Measurements from ENCODE around the gene ASAP2. TPM values are rescaled to one million over a fixed set of nuclear protein-coding genes. Genes with fewer than 3 reads are reported as not detected.

Gene ASAP2
- total RNA-seq, 6 donors from 2014 or later: 20.4 to 26.0 (median 23.4) TPM

- 59 to 61% methylated on average over 3 of the region's 3 CpGs for WGBS, 2 donors
- peak in 1 of 2 donors; percentile 48 for ATAC-seq (ENCODE audit: low FRiP score in 2 of 2)
Measured at GRCh38 chr2:9275399-9275798, 68.8 kb downstream of the ASAP2 start.

GRCh38 chr2:9276074-9276473, 69.5 kb downstream of the ASAP2 start:
- DNase-seq (no peak), ATAC-seq (ENCODE audit: low FRiP score in 2 of 2) (no peak)
- H3K4me3 ChIP-seq: no peak overlapping the region
- no peak overlapping the region for H3K27ac ChIP-seq
- H3K27me3 ChIP-seq: no peaks in the 10 kb centered on the region
- WGBS, 2 donors: 83 to 86% methylated on average over 2 of the region's 2 CpGs
- TF ChIP-seq POLR2A (IDR thresholded peaks at IDR 0.05) (no peak), EP300 (IDR thresholded peaks at IDR 0.05) (no peak), POLR2AphosphoS5 (IDR thresholded peaks at IDR 0.05) (no peak)
- TF ChIP-seq, protein P1, sequence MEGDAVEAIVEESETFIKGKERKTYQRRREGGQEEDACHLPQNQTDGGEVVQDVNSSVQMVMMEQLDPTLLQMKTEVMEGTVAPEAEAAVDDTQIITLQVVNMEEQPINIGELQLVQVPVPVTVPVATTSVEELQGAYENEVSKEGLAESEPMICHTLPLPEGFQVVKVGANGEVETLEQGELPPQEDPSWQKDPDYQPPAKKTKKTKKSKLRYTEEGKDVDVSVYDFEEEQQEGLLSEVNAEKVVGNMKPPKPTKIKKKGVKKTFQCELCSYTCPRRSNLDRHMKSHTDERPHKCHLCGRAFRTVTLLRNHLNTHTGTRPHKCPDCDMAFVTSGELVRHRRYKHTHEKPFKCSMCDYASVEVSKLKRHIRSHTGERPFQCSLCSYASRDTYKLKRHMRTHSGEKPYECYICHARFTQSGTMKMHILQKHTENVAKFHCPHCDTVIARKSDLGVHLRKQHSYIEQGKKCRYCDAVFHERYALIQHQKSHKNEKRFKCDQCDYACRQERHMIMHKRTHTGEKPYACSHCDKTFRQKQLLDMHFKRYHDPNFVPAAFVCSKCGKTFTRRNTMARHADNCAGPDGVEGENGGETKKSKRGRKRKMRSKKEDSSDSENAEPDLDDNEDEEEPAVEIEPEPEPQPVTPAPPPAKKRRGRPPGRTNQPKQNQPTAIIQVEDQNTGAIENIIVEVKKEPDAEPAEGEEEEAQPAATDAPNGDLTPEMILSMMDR (IDR thresholded peaks at IDR 0.05): no peak
- no peaks in the 10 kb centered on the region for H3K9me3 ChIP-seq
- no peaks in the 10 kb centered on the region for H3K36me3 ChIP-seq
- peaks cover 6 to 19% (median 15%) of the 10 kb centered on the region in 4 donors for H3K4me1 ChIP-seq

More at GRCh38 chr2:9275399-9275798, 68.8 kb downstream of the ASAP2 start:
- H3K9me3 ChIP-seq: no peaks in the 10 kb centered on the region
- peaks cover 6 to 19% (median 15%) of the 10 kb centered on the region in 4 donors for H3K4me1 ChIP-seq
- no peak for DNase-seq
- TF ChIP-seq EP300 (IDR thresholded peaks at IDR 0.05) (no peak), POLR2A (IDR thresholded peaks at IDR 0.05) (no peak), POLR2AphosphoS5 (IDR thresholded peaks at IDR 0.05) (no peak)
- TF ChIP-seq, protein P1 (IDR thresholded peaks at IDR 0.05): no peak
- no peaks in the 10 kb centered on the region for H3K27me3 ChIP-seq
- no peak overlapping the region for H3K27ac ChIP-seq
- no peaks in the 10 kb centered on the region for H3K36me3 ChIP-seq
- H3K4me3 ChIP-seq: no peak overlapping the region

- Histone ChIP-seq H3K27ac (no peak overlapping the region), H3K4me1 (peaks cover 6 to 19% (median 15%) of the 10 kb centered on the region in 4 donors), H3K9me3 (no peaks in the 10 kb centered on the region), H3K36me3 (no peaks in the 10 kb centered on the region), H3K4me3 (no peak overlapping the region), H3K27me3 (no peaks in the 10 kb centered on the region)
- TF ChIP-seq POLR2A (IDR thresholded peaks at IDR 0.05): no peak
- no peak for TF ChIP-seq POLR2AphosphoS5 (IDR thresholded peaks at IDR 0.05)
- TF ChIP-seq, protein P1 (IDR thresholded peaks at IDR 0.05): no peak
- no peak for TF ChIP-seq EP300 (IDR thresholded peaks at IDR 0.05)
- no peak for DNase-seq
- WGBS, 2 donors: 74 to 88% methylated on average over 7 to 9 of the region's 9 CpGs
- ATAC-seq (ENCODE audit: low FRiP score in 2 of 2): peak in 1 of 2 donors; percentile 54
Measured at GRCh38 chr2:9276901-9277451, 70.4 kb downstream of the ASAP2 start.

DNA sequence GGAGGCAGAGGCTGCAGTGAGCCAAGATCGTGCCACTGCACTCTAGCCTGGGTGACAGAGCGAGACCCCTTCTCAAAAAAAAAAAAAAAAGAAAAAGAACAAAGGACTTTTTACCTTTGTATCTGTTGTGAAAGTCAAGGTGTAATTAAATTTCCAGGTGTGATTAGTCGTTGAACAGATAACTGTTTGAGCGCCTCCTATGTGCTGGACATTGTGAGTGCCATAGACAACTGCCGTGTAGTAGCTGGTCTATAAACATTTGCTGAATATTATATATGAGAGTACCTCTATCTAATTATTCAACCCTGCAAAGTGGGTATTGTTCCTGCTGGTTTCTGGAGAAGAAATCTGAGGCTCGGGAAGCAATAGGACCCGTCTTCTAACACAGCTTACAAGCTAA, 71.8 kb downstream of the ASAP2 start:
- Histone ChIP-seq H3K9me3 (no peaks in the 10 kb centered on the region), H3K4me3 (no peak overlapping the region), H3K27ac (no peak overlapping the region), H3K27me3 (no peaks in the 10 kb centered on the region), H3K4me1 (peaks cover 6 to 27% (median 17%) of the 10 kb centered on the region in 4 donors), H3K36me3 (no peaks in the 10 kb centered on the region)
- DNase-seq (no peak), ATAC-seq (ENCODE audit: low FRiP score in 2 of 2) (no peak)
- WGBS, 2 donors: 89 to 91% methylated on average over 7 of the region's 7 CpGs
- TF ChIP-seq POLR2AphosphoS5 (IDR thresholded peaks at IDR 0.05): no peak
- TF ChIP-seq EP300 (IDR thresholded peaks at IDR 0.05): no peak
- TF ChIP-seq, protein P1 (IDR thresholded peaks at IDR 0.05): no peak

DNA sequence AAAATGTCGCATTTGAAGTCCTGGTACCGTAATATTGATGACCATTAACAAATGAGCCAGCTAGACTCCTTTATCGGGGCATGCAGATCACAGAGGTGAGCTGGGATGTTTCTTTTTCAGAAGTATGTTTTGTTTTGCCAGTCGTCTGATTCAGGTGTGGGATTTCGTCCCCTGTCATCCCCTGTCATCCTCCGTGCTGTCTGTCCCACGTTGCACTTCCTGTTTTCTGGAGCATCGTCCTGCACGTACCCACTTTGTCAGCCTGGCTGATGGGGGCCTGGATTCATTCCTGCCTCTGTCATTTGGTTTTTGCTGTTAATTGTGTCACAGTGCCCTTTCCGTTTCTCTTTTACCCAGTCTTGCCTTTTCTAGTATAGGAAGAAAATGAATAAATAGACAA, 72.8 kb downstream of the ASAP2 start:
- ATAC-seq (ENCODE audit: low FRiP score in 2 of 2) (no peak), DNase-seq (no peak)
- H3K9me3 ChIP-seq: no peaks in the 10 kb centered on the region
- H3K36me3 ChIP-seq: no peaks in the 10 kb centered on the region
- no peak for TF ChIP-seq EP300 (IDR thresholded peaks at IDR 0.05)
- TF ChIP-seq, protein P1 (IDR thresholded peaks at IDR 0.05): no peak
- no peak for TF ChIP-seq POLR2AphosphoS5 (IDR thresholded peaks at IDR 0.05)
- no peak for TF ChIP-seq POLR2A (IDR thresholded peaks at IDR 0.05)
- H3K27me3 ChIP-seq: no peaks in the 10 kb centered on the region
- H3K27ac ChIP-seq: no peak overlapping the region
- H3K4me3 ChIP-seq: no peak overlapping the region
- 70 to 77% methylated on average over 10 of the region's 10 CpGs for WGBS, 2 donors
- H3K4me1 ChIP-seq: peaks cover 6 to 26% (median 14%) of the 10 kb centered on the region in 4 donors
